ENCODE data around the gene CAMK2D. TPM values are rescaled to one million over a fixed set of nuclear protein-coding genes. Genes with fewer than 3 reads are reported as not detected.

CAMK2D gene
- total RNA-seq, 1 experiment from 2014 or later: 35.8 TPM

- H3K4me3 ChIP-seq (ENCODE audit: low read depth, low read length, poor library complexity, severe bottlenecking): no peak overlapping the region
- no peaks in the 10 kb centered on the region for H3K36me3 ChIP-seq (ENCODE audit: insufficient read depth, low read length, poor library complexity, severe bottlenecking)
- DNase-seq (ENCODE audit: low spot score): no peak
- intact Hi-C loops (cut with micrococcal nuclease; ENCODE audit: unreplicated experiment): no loop called here
- H3K27ac ChIP-seq (ENCODE audit: low read depth, low read length, poor library complexity, severe bottlenecking): no peak overlapping the region
- TF ChIP-seq CTCF (conservative IDR thresholded peaks at IDR 0.05; ENCODE audit: low read depth, low read length) (no peak), EZH2 (IDR thresholded peaks at IDR 0.05; ENCODE audit: borderline replicate concordance, low read depth, low read length, poor library complexity, severe bottlenecking) (no peak)
- POLR2A ChIA-PET (ENCODE audit: low non-redundant PET): interaction anchor here (0.6 kb wide), 1 partner anchor 10 kb away, joined by 4 read pairs; no protein-coding TSS in a partner anchor
- no TSS peak for BruUV-seq (replicated peaks)
- no peaks in the 10 kb centered on the region for H3K27me3 ChIP-seq (replicated peaks; ENCODE audit: insufficient read depth, low read depth, low read length, poor library complexity)
- CTCF ChIA-PET: no interaction called here
- H3K9me3 ChIP-seq (ENCODE audit: low read depth, low read length, poor library complexity, severe bottlenecking): no peaks in the 10 kb centered on the region
- H3K4me1 ChIP-seq (ENCODE audit: insufficient read depth, low read length, poor library complexity, severe bottlenecking): no peaks in the 10 kb centered on the region
Observed at GRCh38 chr4:113601636-113602035, 159.9 kb downstream of the CAMK2D start.

GRCh38 chr4:113596396-113596795, 165.1 kb downstream of the CAMK2D start:
- no TSS peak for BruUV-seq (replicated peaks)
- ChIA-PET CTCF (no interaction called here), POLR2A (ENCODE audit: low non-redundant PET) (no interaction called here)
- Histone ChIP-seq H3K36me3 (ENCODE audit: insufficient read depth, low read length, poor library complexity, severe bottlenecking) (no peaks in the 10 kb centered on the region), H3K4me1 (ENCODE audit: insufficient read depth, low read length, poor library complexity, severe bottlenecking) (peaks cover 17% of the 10 kb centered on the region), H3K27ac (ENCODE audit: low read depth, low read length, poor library complexity, severe bottlenecking) (no peak overlapping the region), H3K27me3 (replicated peaks; ENCODE audit: insufficient read depth, low read depth, low read length, poor library complexity) (no peaks in the 10 kb centered on the region), H3K4me3 (ENCODE audit: low read depth, low read length, poor library complexity, severe bottlenecking) (no peak overlapping the region), H3K9me3 (ENCODE audit: low read depth, low read length, poor library complexity, severe bottlenecking) (no peaks in the 10 kb centered on the region)
- intact Hi-C loops (cut with micrococcal nuclease; ENCODE audit: unreplicated experiment): no loop called here
- TF ChIP-seq EZH2 (IDR thresholded peaks at IDR 0.05; ENCODE audit: borderline replicate concordance, low read depth, low read length, poor library complexity, severe bottlenecking) (no peak), CTCF (conservative IDR thresholded peaks at IDR 0.05; ENCODE audit: low read depth, low read length) (no peak)
- DNase-seq (ENCODE audit: low spot score): no peak

- BruUV-seq (replicated peaks): no TSS peak
- Histone ChIP-seq H3K36me3 (ENCODE audit: insufficient read depth, low read length, poor library complexity, severe bottlenecking) (no peaks in the 10 kb centered on the region), H3K27ac (ENCODE audit: low read depth, low read length, poor library complexity, severe bottlenecking) (no peak overlapping the region), H3K27me3 (replicated peaks; ENCODE audit: insufficient read depth, low read depth, low read length, poor library complexity) (no peaks in the 10 kb centered on the region), H3K9me3 (ENCODE audit: low read depth, low read length, poor library complexity, severe bottlenecking) (no peaks in the 10 kb centered on the region), H3K4me1 (ENCODE audit: insufficient read depth, low read length, poor library complexity, severe bottlenecking) (peaks cover 17% of the 10 kb centered on the region), H3K4me3 (ENCODE audit: low read depth, low read length, poor library complexity, severe bottlenecking) (no peak overlapping the region)
- no peak for DNase-seq (ENCODE audit: low spot score)
- ChIA-PET CTCF (no interaction called here), POLR2A (ENCODE audit: low non-redundant PET) (no interaction called here)
- intact Hi-C loops (cut with micrococcal nuclease; ENCODE audit: unreplicated experiment): no loop called here
- TF ChIP-seq EZH2 (IDR thresholded peaks at IDR 0.05; ENCODE audit: borderline replicate concordance, low read depth, low read length, poor library complexity, severe bottlenecking) (no peak), CTCF (conservative IDR thresholded peaks at IDR 0.05; ENCODE audit: low read depth, low read length) (no peak)
Observed at GRCh38 chr4:113594231-113594556, 167.3 kb downstream of the CAMK2D start.
